K562 (cell line): ENCODE data around the gene TMEM237.

Experiments
- CBX3 ChIP-seq, 2 experiments: IDR thresholded peaks; 1 replicate in 1 of 2; 2 replicates in 1 of 2; pipeline ENCODE4 v1.6.1; 2012; ENCODE audit warnings: inconsistent platforms in 2 of 2, low read length in 2 of 2, borderline replicate concordance in 1 of 2, control low read depth in 1 of 2
- DPF2 ChIP-seq: fragments of 450-650 bp; IDR thresholded peaks from 2 replicates; pipeline ENCODE4 v1.6.1; 2016
- EZH2 ChIP-seq: IDR thresholded peaks from 2 replicates; pipeline ENCODE4 v1.6.1; 2012; ENCODE audit warnings: low read depth, mild to moderate bottlenecking, inconsistent platforms, low read length, borderline replicate concordance
- PATZ1 ChIP-seq: fragments of 250-450 bp; sonication (Bioruptor Pico); IDR thresholded peaks from 2 replicates; pipeline ENCODE4 v1.5.0; 2020; ENCODE audit warnings: mild to moderate bottlenecking, borderline replicate concordance
- RBM14 ChIP-seq: fragments of 200-400 bp; formaldehyde crosslinking; IDR thresholded peaks from 2 replicates; pipeline ENCODE4 v1.6.1; 2018; ENCODE audit warnings: low read depth, mild to moderate bottlenecking, low read length, moderate library complexity, borderline replicate concordance; ENCODE audit not compliant: insufficient read depth
- SP2 ChIP-seq: IDR thresholded peaks from 2 replicates; pipeline ENCODE4 v1.6.1; 2011; ENCODE audit warnings: mild to moderate bottlenecking, low read depth, low read length, moderate library complexity; ENCODE audit not compliant: poor library complexity, severe bottlenecking; ENCODE audit errors: extremely low read depth
- TCF3 ChIP-seq: sonication (generic); formaldehyde crosslinking; IDR thresholded peaks from 2 replicates; pipeline ENCODE4 v1.4.0; 2020; ENCODE audit warnings: mild to moderate bottlenecking, missing genetic modification reagents
- TGIF2 ChIP-seq: sonication (generic); formaldehyde crosslinking; IDR thresholded peaks from 2 replicates; pipeline ENCODE4 v1.8.1; 2022; ENCODE audit warnings: mild to moderate bottlenecking, missing genetic modification reagents, moderate library complexity
- TOE1 ChIP-seq, 2 experiments: fragments of 450-650 bp in 1 of 2; sonication (generic) in 1 of 2; formaldehyde crosslinking in 1 of 2; IDR thresholded peaks; 2 replicates each; pipeline versions ENCODE4 v1.7.1 to v1.8.0; 2016 to 2022; ENCODE audit warnings: borderline replicate concordance in 2 of 2, mild to moderate bottlenecking in 2 of 2, antibody characterized with exemption in 1 of 2, inconsistent platforms in 1 of 2, low read depth in 1 of 2, missing genetic modification reagents in 1 of 2, moderate library complexity in 1 of 2
- ZNF212 ChIP-seq: fragments of 450-650 bp; formaldehyde crosslinking; IDR thresholded peaks from 2 replicates; pipeline ENCODE4 v1.4.0; 2020; ENCODE audit warnings: mild to moderate bottlenecking
- ZNF239 ChIP-seq: fragments of 250-450 bp; sonication (Bioruptor Pico); IDR thresholded peaks from 2 replicates; pipeline ENCODE4 v1.4.0; 2020; ENCODE audit warnings: mild to moderate bottlenecking

GRCh38 chr2:201630577-201630976 lies 12.7 kb downstream of the TMEM237 start:
- TF ChIP-seq ZNF212 = no peak
- TF ChIP-seq SP2 = no peak
- no peak for TF ChIP-seq EZH2
- TF ChIP-seq TOE1 (IDR thresholded peaks at IDR 0.05; ENCODE audit: borderline replicate concordance) = no peak
- no peak for TF ChIP-seq TOE1 (CRISPR knock-in tag; IDR thresholded peaks at IDR 0.05; ENCODE audit: borderline replicate concordance, low read depth)
- TF ChIP-seq TCF3 (CRISPR knock-in tag) = no peak
- TF ChIP-seq PATZ1 (CRISPR knock-in tag) = no peak
- no peak for TF ChIP-seq TGIF2 (CRISPR knock-in tag)
- TF ChIP-seq RBM14 = no peak
- TF ChIP-seq CBX3 (IDR thresholded peaks at IDR 0.05; ENCODE audit: borderline replicate concordance in 1 of 2, low read length in 2 of 2) = no peak
- TF ChIP-seq DPF2 = no peak
- TF ChIP-seq ZNF239 (CRISPR knock-in tag) = no peak
